A673 (cell line): ENCODE results near the gene LPP.

ENCODE experiments used
- EZH2 ChIP-seq: fragments of 200-600 bp; sonication (generic); IDR thresholded peaks from 2 replicates; pipeline ENCODE4 v1.6.1; 2017; ENCODE audit warnings: borderline replicate concordance, low read depth, mild to moderate bottlenecking, mixed read lengths, antibody characterized with exemption, low read length; ENCODE audit not compliant: poor library complexity, severe bottlenecking
- TF ChIP-seq, protein P1 (sequence below): fragments of 300-800, 200-600 bp; sonication (generic); conservative IDR thresholded peaks from 2 replicates; pipeline ENCODE4 v1.5.1; 2017; ENCODE audit warnings: low read depth, mild to moderate bottlenecking, antibody characterized with exemption, low read length, moderate library complexity, mixed read lengths

DNA sequence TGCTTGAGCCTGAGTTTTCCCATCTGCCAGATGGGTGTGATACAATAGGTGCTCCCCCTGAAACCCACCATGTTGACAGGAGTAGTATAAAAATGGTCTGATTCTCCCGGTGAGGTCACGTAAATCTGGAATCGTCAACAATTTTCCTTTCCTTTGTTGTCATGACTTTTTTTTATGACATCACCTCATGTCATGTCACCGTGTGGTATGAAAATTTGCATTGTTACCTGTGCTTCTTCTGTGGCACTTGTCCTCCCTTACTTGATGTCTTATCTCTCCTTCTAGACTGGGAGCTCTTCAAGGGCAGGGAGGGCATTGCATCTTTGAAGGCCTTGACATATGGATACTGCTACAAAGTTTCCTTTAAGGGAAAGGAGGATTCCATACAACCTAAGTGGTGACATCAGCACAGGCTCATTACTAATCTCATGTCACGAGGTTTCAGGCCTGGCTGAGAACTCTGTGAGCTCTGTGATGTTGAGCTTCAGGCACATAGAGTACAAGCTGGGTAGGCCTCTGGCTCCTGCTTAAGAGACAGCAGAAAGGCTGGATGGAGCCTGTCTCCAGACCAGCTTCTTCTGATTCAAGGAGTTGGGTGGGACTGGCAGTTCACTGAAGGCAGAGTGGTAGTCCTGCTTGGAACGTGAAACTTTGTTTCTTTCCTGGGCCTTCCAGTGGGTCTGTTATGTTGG, 66.3 kb downstream of the LPP start:
- TF ChIP-seq, protein P1, sequence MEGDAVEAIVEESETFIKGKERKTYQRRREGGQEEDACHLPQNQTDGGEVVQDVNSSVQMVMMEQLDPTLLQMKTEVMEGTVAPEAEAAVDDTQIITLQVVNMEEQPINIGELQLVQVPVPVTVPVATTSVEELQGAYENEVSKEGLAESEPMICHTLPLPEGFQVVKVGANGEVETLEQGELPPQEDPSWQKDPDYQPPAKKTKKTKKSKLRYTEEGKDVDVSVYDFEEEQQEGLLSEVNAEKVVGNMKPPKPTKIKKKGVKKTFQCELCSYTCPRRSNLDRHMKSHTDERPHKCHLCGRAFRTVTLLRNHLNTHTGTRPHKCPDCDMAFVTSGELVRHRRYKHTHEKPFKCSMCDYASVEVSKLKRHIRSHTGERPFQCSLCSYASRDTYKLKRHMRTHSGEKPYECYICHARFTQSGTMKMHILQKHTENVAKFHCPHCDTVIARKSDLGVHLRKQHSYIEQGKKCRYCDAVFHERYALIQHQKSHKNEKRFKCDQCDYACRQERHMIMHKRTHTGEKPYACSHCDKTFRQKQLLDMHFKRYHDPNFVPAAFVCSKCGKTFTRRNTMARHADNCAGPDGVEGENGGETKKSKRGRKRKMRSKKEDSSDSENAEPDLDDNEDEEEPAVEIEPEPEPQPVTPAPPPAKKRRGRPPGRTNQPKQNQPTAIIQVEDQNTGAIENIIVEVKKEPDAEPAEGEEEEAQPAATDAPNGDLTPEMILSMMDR, result no peak
- TF ChIP-seq EZH2, result no peak
